Mucosa of descending colon (tissue), 3 donors: ENCODE results near the gene CT45A1. TPM values are rescaled to one million over a fixed set of nuclear protein-coding genes. Genes with fewer than 3 reads are reported as not detected.
"Not testable (repeated sequence)": the region's sequence is repeated elsewhere in the genome, so short reads cannot be mapped to it uniquely, and the experiment has no call there.

Source experiments
- ATAC-seq: fragments of 200-7000 bp; cut with Tn5 transposase; one replicate; pipeline ENCODE4 v1.9.1; 2020; ENCODE audit warnings: mild to moderate bottlenecking, moderate library complexity
- DNase-seq, 3 donors: peaks; one replicate each; pipeline ENCODE4 v3.0.0-alpha.2; 2020
- H3K36me3 ChIP-seq: fragments of 200-600 bp; one replicate; pipeline ENCODE4 v1.8.0; 2021; ENCODE audit warnings: low read depth, mild to moderate bottlenecking
- H3K4me1 ChIP-seq: fragments of 200-600 bp; one replicate; pipeline ENCODE4 v1.8.0; 2021; ENCODE audit warnings: low read depth, mild to moderate bottlenecking
- H3K4me3 ChIP-seq: fragments of 200-600 bp; one replicate; pipeline ENCODE4 v1.8.0; 2021; ENCODE audit warnings: mild to moderate bottlenecking
- H3K9me3 ChIP-seq: fragments of 200-600 bp; one replicate; pipeline ENCODE4 v1.8.0; 2021; ENCODE audit warnings: mild to moderate bottlenecking
- intact Hi-C, 2 donors: fragments of 100-400 bp; cut with DNase I in 1 of 2; cut with micrococcal nuclease in 1 of 2; formaldehyde crosslinking; loops; one replicate each; pipeline versions ENCODE4 v1.11.0 to v1.11.1; 2022; cut with DNase I, micrococcal nuclease
- long read RNA-seq, 2 donors: library from polyadenylated mRNA; unstranded; transcript quantifications; one replicate each; pipeline ENCODE4 v2.0.0, GENCODE V29; 2019 to 2021
- total RNA-seq, 3 donors: library from RNA; stranded (reverse); fragmentation: NEBNext Ultra II Directional in 2 of 3; extraction: Animal tissue kit (Norgen Biotek cat#: 25700) in 2 of 3; gene quantifications; one replicate each; pipeline versions ENCODE4 v1.2.1 to v1.2.4, GENCODE V29; 2021 to 2023
- TF ChIP-seq, protein P1 (sequence below): fragments of 200-600 bp; IDR thresholded peaks from one replicate; pipeline ENCODE4 v1.8.0; 2022; ENCODE audit warnings: antibody characterized with exemption, mild to moderate bottlenecking
- donor health status: DM: no; HTN: no; CAD: no; lungs with moderate emphysema.
- donor health status: DM: no; HTN: no; CAD: no.
- donor health status: DM: no; HTN: yes; CAD: no.

The CT45A1 gene
- not detected for total RNA-seq
- long read RNA-seq, donor 1: 0 reads
- long read RNA-seq, donor 2: 0 reads

- H3K36me3 ChIP-seq, H3K4me3 ChIP-seq, H3K4me1 ChIP-seq, ATAC-seq, H3K9me3 ChIP-seq, intact Hi-C loops, DNase-seq: not testable (repeated sequence)
Measured at GRCh38 chrX:135713183-135713689, at the start of gene CT45A1. Gene CT45A1 (plus strand): TSS chrX:135713639. CDS start chrX:135718941, 5,302 bp downstream.

DNA sequence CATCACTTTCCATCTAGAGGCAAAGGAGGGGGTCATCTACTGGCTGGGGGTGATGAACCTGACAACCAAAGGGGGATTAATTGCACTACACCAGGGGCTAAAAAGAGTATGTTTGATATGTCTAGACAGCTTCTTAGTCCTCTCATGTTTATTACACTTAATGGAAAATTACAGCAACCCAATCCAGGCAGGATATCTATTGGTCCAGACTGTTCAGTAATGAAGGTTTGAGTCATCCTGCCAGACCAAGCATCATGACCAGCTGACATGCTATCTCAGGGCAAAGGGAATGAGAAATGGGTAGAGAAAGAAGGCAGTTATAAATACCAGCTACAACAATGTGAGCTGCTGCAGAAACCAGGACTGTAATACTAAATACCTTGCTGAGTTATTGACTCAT, 40.5 kb upstream of the CT45A1 start:
- H3K4me1 ChIP-seq, H3K36me3 ChIP-seq, H3K9me3 ChIP-seq, intact Hi-C loops, ATAC-seq, DNase-seq, H3K4me3 ChIP-seq: not testable (repeated sequence)

- ATAC-seq: no peak
- DNase-seq: peak in 1 of 3 donors; percentile 1
- intact Hi-C loops: no loop called here
- Histone ChIP-seq H3K4me3 (no peak overlapping the region), H3K36me3 (no peaks in the 10 kb centered on the region), H3K4me1 (no peaks in the 10 kb centered on the region), H3K9me3 (no peaks in the 10 kb centered on the region)
- TF ChIP-seq, protein P1, sequence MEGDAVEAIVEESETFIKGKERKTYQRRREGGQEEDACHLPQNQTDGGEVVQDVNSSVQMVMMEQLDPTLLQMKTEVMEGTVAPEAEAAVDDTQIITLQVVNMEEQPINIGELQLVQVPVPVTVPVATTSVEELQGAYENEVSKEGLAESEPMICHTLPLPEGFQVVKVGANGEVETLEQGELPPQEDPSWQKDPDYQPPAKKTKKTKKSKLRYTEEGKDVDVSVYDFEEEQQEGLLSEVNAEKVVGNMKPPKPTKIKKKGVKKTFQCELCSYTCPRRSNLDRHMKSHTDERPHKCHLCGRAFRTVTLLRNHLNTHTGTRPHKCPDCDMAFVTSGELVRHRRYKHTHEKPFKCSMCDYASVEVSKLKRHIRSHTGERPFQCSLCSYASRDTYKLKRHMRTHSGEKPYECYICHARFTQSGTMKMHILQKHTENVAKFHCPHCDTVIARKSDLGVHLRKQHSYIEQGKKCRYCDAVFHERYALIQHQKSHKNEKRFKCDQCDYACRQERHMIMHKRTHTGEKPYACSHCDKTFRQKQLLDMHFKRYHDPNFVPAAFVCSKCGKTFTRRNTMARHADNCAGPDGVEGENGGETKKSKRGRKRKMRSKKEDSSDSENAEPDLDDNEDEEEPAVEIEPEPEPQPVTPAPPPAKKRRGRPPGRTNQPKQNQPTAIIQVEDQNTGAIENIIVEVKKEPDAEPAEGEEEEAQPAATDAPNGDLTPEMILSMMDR: no peak
Measured at GRCh38 chrX:135688137-135688536, 25.3 kb upstream of the CT45A1 start.

- TF ChIP-seq, protein P1: no peak
- H3K4me1 ChIP-seq: no peaks in the 10 kb centered on the region
- H3K9me3 ChIP-seq: no peaks in the 10 kb centered on the region
- ATAC-seq (no peak), DNase-seq (no peak)
- intact Hi-C loops: no loop called here
- no peaks in the 10 kb centered on the region for H3K36me3 ChIP-seq
- H3K4me3 ChIP-seq: no peak overlapping the region
Measured at GRCh38 chrX:135695471-135695870, 18.0 kb upstream of the CT45A1 start.

DNA sequence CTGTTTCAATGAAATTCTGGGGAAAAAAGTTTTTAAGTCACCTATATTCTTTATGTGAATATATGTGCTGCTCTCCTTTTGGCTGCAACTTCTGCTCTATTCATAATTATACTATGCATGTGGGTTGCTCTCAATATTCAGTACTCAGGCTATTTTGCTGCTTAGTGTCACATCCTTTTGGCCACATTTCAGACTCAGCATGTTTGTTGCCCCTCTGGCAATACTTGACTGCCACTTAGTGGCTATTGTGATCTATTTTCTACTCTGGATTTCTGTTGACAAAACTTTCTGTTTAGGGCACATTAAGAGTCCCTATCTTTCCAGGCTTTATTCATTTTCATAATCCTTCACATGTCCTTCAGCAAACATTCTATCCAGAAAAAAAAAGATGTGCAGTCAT, 15.8 kb upstream of the CT45A1 start:
- TF ChIP-seq, protein P1: no peak
- no peak overlapping the region for H3K4me3 ChIP-seq
- ATAC-seq: no peak
- H3K4me1 ChIP-seq: no peaks in the 10 kb centered on the region
- intact Hi-C loops: no loop called here
- no peak for DNase-seq
- no peaks in the 10 kb centered on the region for H3K9me3 ChIP-seq
- H3K36me3 ChIP-seq: no peaks in the 10 kb centered on the region

DNA sequence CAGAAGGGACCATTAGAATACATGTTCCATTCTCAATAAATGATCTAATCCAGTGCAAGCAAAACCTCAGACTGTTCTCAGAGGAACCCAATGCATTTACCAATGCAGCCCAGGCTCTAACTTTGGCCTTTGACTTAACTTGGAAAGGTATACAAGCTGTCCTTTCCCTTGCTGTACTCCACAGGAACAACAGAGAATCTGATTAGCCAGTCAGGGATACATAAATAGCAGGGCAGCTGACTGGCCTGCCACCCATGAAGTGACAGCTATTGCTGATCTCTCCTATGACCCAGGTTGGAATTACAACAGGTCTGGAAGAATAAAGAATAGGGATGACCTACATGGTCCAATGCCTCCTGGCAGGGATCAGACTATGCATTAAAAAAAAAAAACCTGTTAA, 14.5 kb upstream of the CT45A1 start:
- TF ChIP-seq, protein P1: no peak
- intact Hi-C loops: no loop called here
- DNase-seq: no peak
- no peak for ATAC-seq
- Histone ChIP-seq H3K4me1 (no peaks in the 10 kb centered on the region), H3K36me3 (no peaks in the 10 kb centered on the region), H3K4me3 (no peak overlapping the region), H3K9me3 (no peaks in the 10 kb centered on the region)

GRCh38 chrX:135707880-135708279, 5.6 kb upstream of the CT45A1 start:
- no peaks in the 10 kb centered on the region for H3K9me3 ChIP-seq
- intact Hi-C loops: no loop called here
- ATAC-seq (peak; percentile 31), DNase-seq (peak in 1 of 3 donors; percentile 4)
- TF ChIP-seq, protein P1: no peak
- H3K4me1 ChIP-seq: no peaks in the 10 kb centered on the region
- no peaks in the 10 kb centered on the region for H3K36me3 ChIP-seq
- H3K4me3 ChIP-seq: no peak overlapping the region
